ENCODE data around the gene SLFN11. TPM values are rescaled to one million over a fixed set of nuclear protein-coding genes. Genes with fewer than 3 reads are reported as not detected.

SLFN11 gene
- total and polyA plus RNA-seq, 8 donors: 9.8 to 92.7 (median 25.1) TPM

DNA sequence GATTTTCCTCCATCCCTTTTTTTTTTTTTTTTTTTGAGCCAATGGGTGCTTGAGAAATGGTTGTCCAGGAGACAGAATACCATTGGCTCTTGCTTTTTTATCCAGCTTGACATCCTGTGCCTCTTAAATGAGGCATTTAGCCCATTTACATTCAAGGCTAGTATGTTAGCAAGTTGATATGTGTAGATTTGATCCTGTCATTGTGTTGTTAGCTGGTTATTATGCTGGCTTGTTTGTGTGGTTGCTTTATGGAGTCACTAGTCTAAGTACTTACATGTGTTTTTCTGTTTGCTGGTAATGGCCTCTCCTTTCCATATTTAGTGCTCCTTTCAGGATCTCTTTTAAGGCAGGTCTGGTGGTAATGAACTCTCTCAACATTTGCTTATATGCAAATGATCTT, 14.1 kb upstream of the SLFN11 start:
- Histone ChIP-seq H3K4me3 (no peak overlapping the region), H3K27ac (no peak overlapping the region), H3K4me1 (peaks cover 0 to 9% of the 10 kb centered on the region in 2 donors), H3K27me3 (no peaks in the 10 kb centered on the region), H3K36me3 (no peaks in the 10 kb centered on the region), H3K9me3 (no peaks in the 10 kb centered on the region)
- TF ChIP-seq, protein P1, sequence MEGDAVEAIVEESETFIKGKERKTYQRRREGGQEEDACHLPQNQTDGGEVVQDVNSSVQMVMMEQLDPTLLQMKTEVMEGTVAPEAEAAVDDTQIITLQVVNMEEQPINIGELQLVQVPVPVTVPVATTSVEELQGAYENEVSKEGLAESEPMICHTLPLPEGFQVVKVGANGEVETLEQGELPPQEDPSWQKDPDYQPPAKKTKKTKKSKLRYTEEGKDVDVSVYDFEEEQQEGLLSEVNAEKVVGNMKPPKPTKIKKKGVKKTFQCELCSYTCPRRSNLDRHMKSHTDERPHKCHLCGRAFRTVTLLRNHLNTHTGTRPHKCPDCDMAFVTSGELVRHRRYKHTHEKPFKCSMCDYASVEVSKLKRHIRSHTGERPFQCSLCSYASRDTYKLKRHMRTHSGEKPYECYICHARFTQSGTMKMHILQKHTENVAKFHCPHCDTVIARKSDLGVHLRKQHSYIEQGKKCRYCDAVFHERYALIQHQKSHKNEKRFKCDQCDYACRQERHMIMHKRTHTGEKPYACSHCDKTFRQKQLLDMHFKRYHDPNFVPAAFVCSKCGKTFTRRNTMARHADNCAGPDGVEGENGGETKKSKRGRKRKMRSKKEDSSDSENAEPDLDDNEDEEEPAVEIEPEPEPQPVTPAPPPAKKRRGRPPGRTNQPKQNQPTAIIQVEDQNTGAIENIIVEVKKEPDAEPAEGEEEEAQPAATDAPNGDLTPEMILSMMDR (IDR thresholded peaks at IDR 0.05): no peak
- intact Hi-C loops (cut with DNase I): no loop called here
- no peak for ATAC-seq
- DNase-seq: no peak

DNA sequence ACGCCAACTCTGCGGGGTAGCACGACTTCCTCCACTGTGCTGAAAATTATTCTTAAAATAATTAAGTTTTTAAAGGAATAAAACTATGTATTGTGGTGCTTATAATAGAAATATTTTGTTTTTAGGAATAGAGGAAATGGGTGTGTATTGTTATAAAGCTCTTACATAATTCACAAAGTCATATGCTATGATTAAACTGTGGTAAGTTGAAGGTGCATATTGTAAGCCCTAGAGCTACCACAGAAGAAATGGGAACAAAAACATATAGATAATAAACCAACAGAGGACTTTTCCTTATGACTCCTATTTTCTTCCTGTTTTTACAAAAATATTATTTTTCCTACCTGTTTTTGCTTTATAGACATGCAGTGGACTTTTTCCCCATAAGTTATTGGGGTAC, 4.3 kb upstream of the SLFN11 start:
- Histone ChIP-seq H3K36me3 (no peaks in the 10 kb centered on the region), H3K9me3 (no peaks in the 10 kb centered on the region), H3K27ac (peak overlapping the region in 1 of 2 donors; percentile 64), H3K4me1 (peaks cover 16 to 49% of the 10 kb centered on the region in 2 donors), H3K4me3 (no peak overlapping the region), H3K27me3 (peaks cover 0 to 33% of the 10 kb centered on the region in 2 donors)
- ATAC-seq: no peak
- DNase-seq: no peak
- intact Hi-C loops (cut with DNase I): no loop called here
- TF ChIP-seq, protein P1 (IDR thresholded peaks at IDR 0.05): no peak

DNA sequence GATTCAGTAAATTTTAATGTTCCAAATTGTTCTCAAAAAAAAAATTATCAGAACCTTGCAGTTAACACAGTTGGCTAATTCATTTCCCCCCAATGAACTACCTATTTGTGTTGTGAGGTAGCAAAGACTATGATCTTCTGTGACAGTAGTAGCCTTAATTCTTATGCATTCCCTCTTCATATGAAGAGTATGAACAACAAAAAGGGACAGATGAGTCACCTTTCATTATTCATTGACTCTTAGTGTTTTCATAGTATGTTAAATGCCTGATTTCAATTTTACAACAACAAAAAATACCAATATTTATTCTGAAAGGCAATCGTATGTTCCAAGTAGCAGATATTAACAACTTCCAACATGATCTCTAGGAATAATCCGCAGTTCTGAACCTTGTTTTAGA, 3.6 kb upstream of the SLFN11 start:
- ATAC-seq: no peak
- DNase-seq: no peak
- Histone ChIP-seq H3K27me3 (peaks cover 0 to 39% of the 10 kb centered on the region in 2 donors), H3K4me3 (no peak overlapping the region), H3K9me3 (no peaks in the 10 kb centered on the region), H3K27ac (peak overlapping the region in 1 of 2 donors; percentile 64), H3K36me3 (no peaks in the 10 kb centered on the region), H3K4me1 (peaks cover 15 to 56% of the 10 kb centered on the region in 2 donors)
- intact Hi-C loops (cut with DNase I): no loop called here
- TF ChIP-seq, protein P1 (IDR thresholded peaks at IDR 0.05): no peak

DNA sequence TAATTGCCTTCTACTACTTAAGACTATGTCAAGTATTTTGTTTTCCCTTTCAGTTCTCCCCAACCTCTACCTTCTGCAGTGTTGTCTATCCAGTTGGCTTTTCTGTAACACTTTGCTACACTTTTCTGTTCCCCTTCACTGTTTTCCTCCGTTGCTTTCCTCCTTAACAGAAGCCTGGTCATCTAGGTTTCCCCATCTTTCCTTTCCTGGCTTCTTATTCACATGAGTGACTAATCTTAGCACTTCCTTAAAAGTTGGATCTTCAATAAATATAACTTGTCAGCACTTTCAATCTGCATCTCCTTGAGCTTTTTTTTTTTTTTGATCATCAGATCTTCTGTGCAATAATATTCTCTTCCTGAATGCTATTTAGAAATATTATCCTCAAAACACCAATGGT, 2.8 kb upstream of the SLFN11 start:
- TF ChIP-seq, protein P1 (IDR thresholded peaks at IDR 0.05): no peak
- DNase-seq (no peak), ATAC-seq (no peak)
- H3K27ac ChIP-seq: peak overlapping the region; percentile 69 to 93
- H3K36me3 ChIP-seq: no peaks in the 10 kb centered on the region
- intact Hi-C loops (cut with DNase I): no loop called here
- no peak overlapping the region for H3K4me3 ChIP-seq
- peaks cover 0 to 43% of the 10 kb centered on the region in 2 donors for H3K27me3 ChIP-seq
- peaks cover 14 to 63% of the 10 kb centered on the region in 2 donors for H3K4me1 ChIP-seq
- H3K9me3 ChIP-seq: no peaks in the 10 kb centered on the region

DNA sequence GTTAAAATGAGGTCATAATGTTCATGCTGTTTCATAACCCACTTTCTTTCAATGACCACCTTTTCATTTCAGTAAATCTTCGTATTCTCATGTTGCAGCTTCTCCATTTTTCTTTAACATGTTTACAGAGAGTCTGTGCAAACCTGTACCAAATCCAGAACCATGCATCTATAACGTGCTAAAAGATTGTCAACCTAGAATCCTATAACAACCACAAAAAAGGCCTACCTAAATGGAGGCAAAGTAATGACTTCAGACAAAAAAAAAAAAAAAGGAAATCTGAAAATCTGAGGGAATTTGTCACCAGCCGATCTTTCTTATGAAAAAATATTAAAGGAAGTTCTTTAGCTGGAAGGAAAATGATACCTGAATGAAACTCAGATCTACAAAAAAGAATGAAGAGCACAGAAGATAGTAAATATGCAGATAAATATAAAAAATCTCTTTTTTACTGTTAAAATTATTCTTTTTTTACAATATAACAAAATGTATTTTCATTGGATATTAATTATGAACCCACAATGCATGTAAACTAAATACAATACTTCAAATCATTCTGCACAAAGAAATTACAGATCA, 1.4 kb upstream of the SLFN11 start:
- no peak for DNase-seq
- TF ChIP-seq, protein P1 (IDR thresholded peaks at IDR 0.05): no peak
- H3K27ac ChIP-seq: peak overlapping the region; percentile 93 to 95
- no peaks in the 10 kb centered on the region for H3K9me3 ChIP-seq
- no peak for ATAC-seq
- peak overlapping the region; percentile 42 to 56 for H3K4me3 ChIP-seq
- intact Hi-C loops (cut with DNase I): no loop called here
- peaks cover 14 to 73% of the 10 kb centered on the region in 2 donors for H3K4me1 ChIP-seq
- H3K36me3 ChIP-seq: no peaks in the 10 kb centered on the region
- H3K27me3 ChIP-seq: peaks cover 0 to 43% of the 10 kb centered on the region in 2 donors

All from left lung (tissue), 10 donors.